T-cell (primary cell): ENCODE measurements around the gene STK32B. TPM values are rescaled to one million over a fixed set of nuclear protein-coding genes. Genes with fewer than 3 reads are reported as not detected.

ENCODE experiments used
- ATAC-seq, 4 experiments: fragments of 200-7000 bp in 3 of 4; fragments of 150-1000 bp in 1 of 4; cut with Tn5 transposase; replicated peaks in 1 of 4; 1 replicate in 3 of 4; 2 replicates in 1 of 4; pipeline ENCODE4 v1.10.0; 2021; ENCODE audit warnings: moderate library complexity in 3 of 4, mild to moderate bottlenecking in 2 of 4, moderate number of reproducible peaks in 1 of 4
- CTCF ChIA-PET, 2 donors: fragments of 300-600 bp; sonication (Branson Sonifier 250); formaldehyde crosslinking; loops; one replicate each; lab custom pipeline; 2022; ENCODE audit warnings: antibody characterized with exemption in 2 of 2; lab: Charles Lee
- POLR2A ChIA-PET, 2 donors: fragments of 300-600 bp; sonication (Branson Sonifier 250); formaldehyde crosslinking; loops; one replicate each; lab custom pipeline; 2022; ENCODE audit warnings: antibody characterized with exemption in 2 of 2; lab: Charles Lee
- DNase-seq, 35 experiments: peaks; one replicate each; pipeline versions ENCODE4 v3.0.0 to v3.0.0-alpha.2; 2013 to 2023
- H3K27ac ChIP-seq: one replicate; pipeline ENCODE4 v1.5.1; 2013; ENCODE audit warnings: low read length
- H3K27me3 ChIP-seq, 2 experiments: replicated peaks in 1 of 2; 1 replicate in 1 of 2; 2 replicates in 1 of 2; pipeline versions ENCODE4 v1.6.1 to v1.7.0; 2013; ENCODE audit warnings: low read length in 1 of 2, mixed read lengths in 1 of 2; ENCODE audit not compliant: control insufficient read depth in 2 of 2, insufficient read depth in 2 of 2; ENCODE audit errors: extremely low read depth in 1 of 2
- H3K36me3 ChIP-seq, 2 donors: 1 replicate in 1 of 2; 2 replicates in 1 of 2; pipeline versions ENCODE4 v1.6.1 to v1.7.0; 2013; ENCODE audit warnings: low read length in 1 of 2; ENCODE audit not compliant: control insufficient read depth in 2 of 2, insufficient read depth in 1 of 2; ENCODE audit errors: extremely low read depth in 1 of 2
- H3K4me1 ChIP-seq, 2 experiments: 1 replicate in 1 of 2; 2 replicates in 1 of 2; pipeline versions ENCODE4 v1.6.1 to v1.7.0; 2013; ENCODE audit warnings: low read length in 2 of 2, mixed read lengths in 1 of 2; ENCODE audit not compliant: insufficient read depth in 2 of 2, control insufficient read depth in 1 of 2; ENCODE audit errors: extremely low read depth in 1 of 2
- H3K4me3 ChIP-seq, 2 donors: 1 replicate in 1 of 2; 2 replicates in 1 of 2; pipeline versions ENCODE4 v1.5.1 to v1.7.0; 2013; ENCODE audit warnings: mild to moderate bottlenecking in 2 of 2, low read length in 1 of 2, moderate library complexity in 1 of 2; ENCODE audit not compliant: control insufficient read depth in 1 of 2; ENCODE audit errors: extremely low read depth in 1 of 2
- H3K9me3 ChIP-seq: 2 replicates; pipeline ENCODE4 v1.7.0; 2013
- H3K27ac Mint-ChIP-seq, 2 donors: one replicate each; pipeline ENCODE4 v1.8.0; 2020 to 2021; ENCODE audit warnings: mild to moderate bottlenecking in 2 of 2, mixed read lengths in 2 of 2
- H3K27me3 Mint-ChIP-seq, 2 donors: one replicate each; pipeline ENCODE4 v1.8.0; 2021 to 2022; ENCODE audit warnings: mixed read lengths in 2 of 2
- H3K36me3 Mint-ChIP-seq: one replicate; pipeline ENCODE4 v1.8.0; 2021; ENCODE audit warnings: mixed read lengths
- H3K4me1 Mint-ChIP-seq, 3 donors: one replicate each; pipeline ENCODE4 v1.8.0; 2020 to 2022; ENCODE audit warnings: mixed read lengths in 3 of 3, mild to moderate bottlenecking in 1 of 3
- H3K4me3 Mint-ChIP-seq, 3 donors: one replicate each; pipeline ENCODE4 v1.8.0; 2020 to 2022; ENCODE audit warnings: mild to moderate bottlenecking in 3 of 3, mixed read lengths in 3 of 3, moderate library complexity in 3 of 3
- H3K9me3 Mint-ChIP-seq, 3 donors: one replicate each; pipeline ENCODE4 v1.8.0; 2020 to 2022; ENCODE audit warnings: mixed read lengths in 3 of 3
- WGBS: methylation state at CpG from one replicate; pipeline ENCODE4 v1.1.5; 2013; ENCODE audit warnings: missing lambda C conversion rate; ENCODE audit not compliant: insufficient coverage; 5-methylcytosine and 5-hydroxymethylcytosine counted together
- total RNA-seq, 35 experiments: library from RNA in 6 of 35; stranded (reverse) in 6 of 35; fragments of 120-200 nt in 1 of 35; gene quantifications; one replicate each; pipeline versions ENCODE4 v1.2.1 to v1.2.4 and lab custom pipeline; 2013 to 2026

The STK32B gene
- total RNA-seq, 5 donors from 2014 or later (not counting 1 experiment from before 2014, with no cell fraction given): 0.12 to 0.20 (median 0.15) TPM; not detected in 2

DNA sequence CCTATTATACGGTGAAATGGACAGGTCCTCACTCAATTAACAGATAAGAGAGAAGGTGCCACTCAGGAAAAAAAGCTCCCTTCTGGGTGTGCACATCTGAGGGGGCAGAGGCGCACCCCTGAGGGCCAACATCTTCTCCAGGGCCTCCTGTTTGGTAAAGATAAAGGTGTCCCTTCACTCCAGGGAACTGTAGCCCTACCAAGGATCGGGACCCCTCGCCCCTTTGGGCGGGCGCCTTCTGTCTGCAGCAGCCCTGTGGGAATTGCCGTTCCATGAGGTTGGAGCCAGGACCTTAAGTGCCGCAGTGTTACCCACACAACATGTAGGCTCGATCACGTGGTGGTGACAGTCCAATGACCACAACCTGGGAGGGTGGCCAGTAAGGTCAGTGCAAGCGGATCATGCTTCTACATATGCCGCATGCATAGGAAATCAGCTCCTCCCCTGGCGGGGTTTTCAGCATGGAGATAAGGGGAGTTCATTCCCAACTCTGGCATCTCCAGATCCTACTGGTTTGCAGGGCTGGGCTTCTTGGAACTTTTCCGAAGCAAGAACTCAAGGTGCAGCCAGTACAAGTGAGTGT lies 403.8 kb downstream of the STK32B start:
- Mint-ChIP-seq H3K27me3 (no peaks in the 10 kb centered on the region), H3K27ac (no peak overlapping the region), H3K4me3 (no peak overlapping the region), H3K4me1 (no peaks in the 10 kb centered on the region), H3K36me3 (no peaks in the 10 kb centered on the region), H3K9me3 (no peaks in the 10 kb centered on the region)
- Histone ChIP-seq H3K36me3 (no peaks in the 10 kb centered on the region), H3K27ac (no peak overlapping the region), H3K27me3 (no peaks in the 10 kb centered on the region), H3K4me3 (no peak overlapping the region), H3K4me1 (no peaks in the 10 kb centered on the region), H3K9me3 (no peaks in the 10 kb centered on the region)
- DNase-seq (no peak), ATAC-seq (no peak)
- WGBS: 88% methylated on average over 11 of the region's 14 CpGs
- ChIA-PET POLR2A (no interaction called here), CTCF (no interaction called here)

DNA sequence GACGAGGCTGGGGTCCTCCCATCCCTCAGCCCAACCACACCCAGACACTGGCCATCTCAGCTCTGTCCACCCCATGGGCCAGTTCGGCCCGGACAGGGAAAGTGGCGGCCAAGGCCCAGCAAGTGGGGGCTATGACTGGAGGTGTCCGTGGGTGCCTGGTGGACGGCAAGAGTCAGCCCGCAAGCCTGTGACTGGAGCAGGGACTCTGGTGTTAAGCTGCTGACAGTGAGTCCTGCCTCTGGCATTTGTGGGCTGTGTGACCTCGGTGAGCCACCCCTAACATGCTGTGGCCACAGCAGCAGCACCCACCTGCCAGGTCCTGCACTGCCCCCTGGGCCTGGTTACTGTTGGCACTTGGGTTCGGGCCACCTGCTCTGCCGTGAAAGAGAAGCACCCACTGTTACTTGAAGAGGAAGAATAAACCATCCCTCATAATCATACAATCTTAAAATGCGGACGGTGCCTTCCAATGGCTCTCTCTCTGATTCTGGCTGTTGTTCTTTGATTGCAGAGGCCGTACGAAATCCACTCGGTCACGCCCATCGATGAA lies 405.1 kb downstream of the STK32B start:
- H3K36me3 ChIP-seq: no peaks in the 10 kb centered on the region
- H3K4me3 ChIP-seq: no peak overlapping the region
- no peaks in the 10 kb centered on the region for H3K9me3 ChIP-seq
- no peak overlapping the region for H3K4me3 Mint-ChIP-seq
- no peaks in the 10 kb centered on the region for H3K4me1 ChIP-seq
- no peaks in the 10 kb centered on the region for H3K27me3 Mint-ChIP-seq
- H3K27me3 ChIP-seq: peaks cover 0 to 2% of the 10 kb centered on the region in 2 experiments
- H3K9me3 Mint-ChIP-seq: no peaks in the 10 kb centered on the region
- DNase-seq (no peak), ATAC-seq (peak in 1 of 4 experiments; percentile 23)
- POLR2A ChIA-PET: no interaction called here
- no peaks in the 10 kb centered on the region for H3K36me3 Mint-ChIP-seq
- no peaks in the 10 kb centered on the region for H3K4me1 Mint-ChIP-seq
- no peak overlapping the region for H3K27ac ChIP-seq
- CTCF ChIA-PET: no interaction called here
- WGBS: 92% methylated on average over 12 of the region's 17 CpGs
- H3K27ac Mint-ChIP-seq: no peak overlapping the region

DNA sequence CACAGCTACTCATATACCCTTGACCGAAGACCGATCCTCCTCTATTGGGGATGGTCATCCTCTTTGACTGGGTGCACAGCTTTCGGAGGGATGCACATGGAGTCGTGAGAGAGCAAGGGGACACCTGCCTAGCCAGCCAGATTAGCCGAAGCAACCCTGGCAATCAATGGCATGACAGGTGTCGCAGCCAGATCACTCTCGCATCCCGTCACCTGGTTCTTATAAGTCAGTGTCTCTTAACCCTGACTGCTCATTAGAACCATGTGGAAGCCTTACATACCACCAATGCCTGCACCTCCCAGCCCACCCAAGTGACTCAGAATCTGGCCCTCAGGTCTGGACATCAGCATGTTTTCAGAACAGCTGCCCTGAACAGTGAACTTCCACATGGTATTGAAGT lies 407.4 kb downstream of the STK32B start:
- no peak for DNase-seq
- H3K27ac ChIP-seq: no peak overlapping the region
- H3K27me3 ChIP-seq: peaks cover 0 to 5% of the 10 kb centered on the region in 2 experiments
- H3K9me3 Mint-ChIP-seq: no peaks in the 10 kb centered on the region
- H3K36me3 ChIP-seq: no peaks in the 10 kb centered on the region
- POLR2A ChIA-PET: no interaction called here
- no peaks in the 10 kb centered on the region for H3K4me1 Mint-ChIP-seq
- H3K4me3 ChIP-seq: no peak overlapping the region
- no peak for ATAC-seq
- no peaks in the 10 kb centered on the region for H3K36me3 Mint-ChIP-seq
- CTCF ChIA-PET: interaction anchor here in 1 of 2 donors (0.7 kb wide), 1 partner anchor 473 kb away, joined by 4 read pairs; no protein-coding TSS in a partner anchor
- 95% methylated on average over 8 of the region's 8 CpGs for WGBS
- no peaks in the 10 kb centered on the region for H3K4me1 ChIP-seq
- H3K4me3 Mint-ChIP-seq: no peak overlapping the region
- H3K27ac Mint-ChIP-seq: no peak overlapping the region
- no peaks in the 10 kb centered on the region for H3K27me3 Mint-ChIP-seq
- H3K9me3 ChIP-seq: no peaks in the 10 kb centered on the region

DNA sequence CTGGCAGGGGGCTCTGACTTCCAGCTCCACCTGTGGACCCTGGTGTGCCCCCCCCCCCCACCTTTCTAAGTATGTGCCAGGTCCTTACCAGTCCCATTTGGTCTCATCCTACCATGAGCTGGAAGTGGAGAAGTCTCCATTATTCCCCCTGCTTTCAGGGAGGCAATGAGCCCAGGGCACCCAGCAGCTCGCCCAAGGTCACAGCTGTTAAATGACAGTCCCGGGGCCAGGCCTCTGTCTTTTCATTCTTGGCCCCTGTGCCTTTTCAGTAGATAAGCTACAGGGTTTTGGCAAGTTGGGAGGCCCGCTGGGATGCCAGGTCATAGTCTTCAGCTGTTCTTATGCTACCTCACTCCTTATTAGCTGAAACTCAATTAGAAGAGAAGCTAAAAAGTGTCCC lies 408.0 kb downstream of the STK32B start:
- H3K27me3 ChIP-seq: peaks cover 0 to 5% of the 10 kb centered on the region in 2 experiments
- ATAC-seq (no peak), DNase-seq (no peak)
- H3K4me1 Mint-ChIP-seq: no peaks in the 10 kb centered on the region
- H3K9me3 ChIP-seq: no peaks in the 10 kb centered on the region
- H3K36me3 ChIP-seq: no peaks in the 10 kb centered on the region
- H3K9me3 Mint-ChIP-seq: no peaks in the 10 kb centered on the region
- no peaks in the 10 kb centered on the region for H3K4me1 ChIP-seq
- H3K27me3 Mint-ChIP-seq: no peaks in the 10 kb centered on the region
- no CpG with 5 or more reads among the region's 3 CpGs for WGBS
- POLR2A ChIA-PET: no interaction called here
- CTCF ChIA-PET: interaction anchor here in 1 of 2 donors (0.7 kb wide), 1 partner anchor 473 kb away, joined by 4 read pairs; no protein-coding TSS in a partner anchor
- H3K27ac Mint-ChIP-seq: no peak overlapping the region
- no peak overlapping the region for H3K4me3 Mint-ChIP-seq
- H3K36me3 Mint-ChIP-seq: no peaks in the 10 kb centered on the region
- H3K27ac ChIP-seq: no peak overlapping the region
- H3K4me3 ChIP-seq: no peak overlapping the region

DNA sequence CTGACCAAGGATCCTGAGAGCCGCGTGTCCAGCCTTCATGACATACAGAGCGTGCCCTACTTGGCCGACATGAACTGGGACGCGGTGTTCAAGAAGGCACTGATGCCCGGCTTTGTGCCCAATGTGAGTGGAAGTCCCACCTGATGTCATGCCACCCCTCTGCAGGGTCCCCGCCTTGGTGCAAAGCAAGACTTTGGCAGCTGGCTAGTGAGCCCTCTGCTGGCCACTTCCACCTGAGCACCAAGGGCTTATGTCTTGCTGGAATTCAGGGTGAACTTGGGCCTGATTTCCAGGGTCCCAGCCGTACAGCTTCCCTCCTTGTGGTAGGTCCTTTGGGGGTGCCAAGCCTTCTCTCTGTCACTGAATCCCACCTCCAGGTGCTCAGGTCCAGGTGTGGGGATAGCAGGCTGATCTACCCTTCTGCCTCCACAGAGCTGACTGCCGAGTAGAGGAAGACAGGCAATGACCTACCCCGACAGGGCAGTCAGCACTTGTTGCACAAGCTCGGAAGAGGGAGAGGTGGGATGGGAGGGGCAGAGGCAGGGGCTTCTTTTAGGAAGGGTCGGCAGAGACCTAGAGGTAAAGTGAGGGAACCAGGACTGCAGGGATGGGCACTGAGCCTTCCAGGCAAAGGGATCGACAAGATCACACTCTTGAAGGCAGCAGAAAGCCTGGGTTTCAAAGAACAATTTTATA lies 409.0 kb downstream of the STK32B start:
- H3K27ac Mint-ChIP-seq: no peak overlapping the region
- no peaks in the 10 kb centered on the region for H3K4me1 Mint-ChIP-seq
- no peak overlapping the region for H3K4me3 Mint-ChIP-seq
- ChIA-PET POLR2A (no interaction called here), CTCF (no interaction called here)
- no peaks in the 10 kb centered on the region for H3K36me3 Mint-ChIP-seq
- WGBS: 89% methylated on average over 13 of the region's 14 CpGs
- Histone ChIP-seq H3K4me1 (no peaks in the 10 kb centered on the region), H3K27me3 (peaks cover 0 to 5% of the 10 kb centered on the region in 2 experiments), H3K36me3 (no peaks in the 10 kb centered on the region), H3K9me3 (no peaks in the 10 kb centered on the region), H3K4me3 (no peak overlapping the region), H3K27ac (no peak overlapping the region)
- ATAC-seq (no peak), DNase-seq (peak in 5 of 35 experiments; percentile 3 to 22 (median 6))
- no peaks in the 10 kb centered on the region for H3K27me3 Mint-ChIP-seq
- no peaks in the 10 kb centered on the region for H3K9me3 Mint-ChIP-seq

DNA sequence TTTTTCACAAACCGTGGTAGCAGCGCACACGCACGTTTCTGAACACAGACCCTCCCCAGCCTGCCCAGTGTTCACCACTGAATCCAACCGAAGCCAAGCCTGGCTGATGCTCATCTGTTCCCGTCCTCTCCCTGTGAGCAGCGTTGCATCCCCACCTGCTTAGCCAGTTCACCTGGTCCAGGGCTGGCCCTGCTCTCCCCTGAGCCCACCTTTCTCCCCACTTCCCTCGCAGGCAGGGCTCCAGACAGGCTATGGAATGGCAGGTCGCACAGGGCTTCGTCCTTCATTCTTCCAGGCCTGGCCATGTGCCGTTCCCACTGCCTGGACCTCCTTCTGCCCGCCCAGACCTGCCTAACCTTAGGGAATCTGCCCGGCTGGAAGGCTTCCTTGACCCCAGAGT lies 410.2 kb downstream of the STK32B start:
- no peak for ATAC-seq

More for the DNA sequence above, 410.2 kb downstream of the STK32B start:
- H3K4me1 Mint-ChIP-seq: no peaks in the 10 kb centered on the region
- CTCF ChIA-PET: no interaction called here
- DNase-seq: no peak
- no peak overlapping the region for H3K27ac Mint-ChIP-seq
- no peaks in the 10 kb centered on the region for H3K9me3 ChIP-seq
- no peaks in the 10 kb centered on the region for H3K36me3 Mint-ChIP-seq
- H3K27ac ChIP-seq: no peak overlapping the region
- H3K4me3 Mint-ChIP-seq: no peak overlapping the region
- no peaks in the 10 kb centered on the region for H3K36me3 ChIP-seq
- H3K27me3 Mint-ChIP-seq: no peaks in the 10 kb centered on the region
- H3K4me1 ChIP-seq: no peaks in the 10 kb centered on the region
- 78% methylated on average over 13 of the region's 13 CpGs for WGBS
- H3K9me3 Mint-ChIP-seq: no peaks in the 10 kb centered on the region
- H3K27me3 ChIP-seq: peaks cover 0 to 5% of the 10 kb centered on the region in 2 experiments
- no peak overlapping the region for H3K4me3 ChIP-seq
- POLR2A ChIA-PET: no interaction called here
